ENCODE results near the gene ADGB. TPM values are rescaled to one million over a fixed set of nuclear protein-coding genes. Genes with fewer than 3 reads are reported as not detected.

ADGB gene
- total RNA-seq, 1 experiment from 2014 or later, result not detected

DNA sequence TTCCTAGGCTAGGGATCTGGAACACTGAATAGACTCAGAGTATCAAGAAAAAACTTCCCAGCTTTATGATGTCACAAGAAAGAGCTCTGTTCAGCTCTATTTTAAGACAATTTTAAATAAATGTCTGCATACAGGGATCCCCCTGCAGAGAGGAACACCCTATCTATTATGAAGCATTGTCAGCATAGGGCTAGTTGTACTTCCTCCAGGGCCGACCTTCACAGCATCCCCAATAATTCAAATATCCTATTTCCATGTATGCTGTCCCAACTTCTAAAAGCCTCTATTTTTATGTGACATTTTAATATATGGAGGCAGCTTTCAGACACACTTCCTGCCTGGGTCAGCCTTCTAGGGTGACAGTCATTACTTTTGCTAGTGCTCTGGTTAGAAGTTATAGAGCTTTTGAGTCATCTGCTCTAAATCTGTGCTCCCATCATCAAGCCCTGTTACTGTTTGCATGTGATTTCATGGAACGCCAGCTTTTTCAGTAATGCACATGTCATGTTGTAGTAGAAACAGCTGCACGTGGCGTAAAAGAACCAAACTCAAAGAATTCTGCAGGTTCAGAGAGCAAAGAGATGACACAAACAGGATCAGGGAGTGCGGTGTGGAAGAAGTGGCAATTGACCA, 189.2 kb downstream of the ADGB start:
- Histone ChIP-seq H3K9ac (ENCODE audit: low read length) (no peak overlapping the region), H3K27me3 (ENCODE audit: insufficient read depth, low read length) (no peaks in the 10 kb centered on the region), H3K36me3 (ENCODE audit: control insufficient read depth in 1 of 2, insufficient read depth in 2 of 2, low read length in 2 of 2) (no peaks in the 10 kb centered on the region), H4K20me1 (ENCODE audit: insufficient read depth) (no peaks in the 10 kb centered on the region), H3K4me2 (ENCODE audit: low read length) (no peak overlapping the region), H3K4me3 (replicated peaks in 1 of 2; ENCODE audit: low read depth in 1 of 2, low read length in 2 of 2) (no peak overlapping the region), H3K9me3 (ENCODE audit: control insufficient read depth in 1 of 2, insufficient read depth in 1 of 2, low read depth in 1 of 2, low read length in 2 of 2) (peaks cover 0 to 7% of the 10 kb centered on the region in 2 experiments; a peak in 1 of 4 replicates), H2AFZ (ENCODE audit: low read depth, low read length, poor library complexity, severe bottlenecking) (no peak overlapping the region), H3K79me2 (ENCODE audit: insufficient read depth, low read length) (no peaks in the 10 kb centered on the region), H3K9me2 (ENCODE audit: insufficient read depth) (no peaks in the 10 kb centered on the region), H3K4me1 (ENCODE audit: control insufficient read depth in 1 of 2, insufficient read depth in 2 of 2, low read length in 2 of 2) (no peaks in the 10 kb centered on the region), H3K27ac (ENCODE audit: low read depth, low read length) (no peak overlapping the region)
- ChIA-PET POLR2A (no interaction called here), RAD21 (ENCODE audit: low non-redundant PET in 1 of 2, low total read pairs in 2 of 2, uncharacterized antibody in 2 of 2, unreplicated experiment in 2 of 2) (no interaction called here), CTCF (interaction anchor here (0.9 kb wide), 1 partner anchor 747 kb away, joined by 3 read pairs; no protein-coding TSS in a partner anchor)
- no TSS peak for BruUV-seq (replicated peaks)
- no peak for DNase-seq (ENCODE audit: low read depth, low spot score)
- ATAC-seq, result no peak
- TF ChIP-seq ELF1 (IDR thresholded peaks at IDR 0.05; ENCODE audit: borderline replicate concordance, low read depth), result no peak
- TF ChIP-seq EGR1 (IDR thresholded peaks at IDR 0.05; ENCODE audit: low read depth), result no peak
- TF ChIP-seq, protein P1, sequence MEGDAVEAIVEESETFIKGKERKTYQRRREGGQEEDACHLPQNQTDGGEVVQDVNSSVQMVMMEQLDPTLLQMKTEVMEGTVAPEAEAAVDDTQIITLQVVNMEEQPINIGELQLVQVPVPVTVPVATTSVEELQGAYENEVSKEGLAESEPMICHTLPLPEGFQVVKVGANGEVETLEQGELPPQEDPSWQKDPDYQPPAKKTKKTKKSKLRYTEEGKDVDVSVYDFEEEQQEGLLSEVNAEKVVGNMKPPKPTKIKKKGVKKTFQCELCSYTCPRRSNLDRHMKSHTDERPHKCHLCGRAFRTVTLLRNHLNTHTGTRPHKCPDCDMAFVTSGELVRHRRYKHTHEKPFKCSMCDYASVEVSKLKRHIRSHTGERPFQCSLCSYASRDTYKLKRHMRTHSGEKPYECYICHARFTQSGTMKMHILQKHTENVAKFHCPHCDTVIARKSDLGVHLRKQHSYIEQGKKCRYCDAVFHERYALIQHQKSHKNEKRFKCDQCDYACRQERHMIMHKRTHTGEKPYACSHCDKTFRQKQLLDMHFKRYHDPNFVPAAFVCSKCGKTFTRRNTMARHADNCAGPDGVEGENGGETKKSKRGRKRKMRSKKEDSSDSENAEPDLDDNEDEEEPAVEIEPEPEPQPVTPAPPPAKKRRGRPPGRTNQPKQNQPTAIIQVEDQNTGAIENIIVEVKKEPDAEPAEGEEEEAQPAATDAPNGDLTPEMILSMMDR (IDR thresholded peaks at IDR 0.05 in 2 of 3, conservative IDR thresholded peaks at IDR 0.05 in 1 of 3; ENCODE audit: borderline replicate concordance in 1 of 3, insufficient read depth in 1 of 3, low read depth in 2 of 3, low read length in 2 of 3), result no peak
- TF ChIP-seq EZH2 (IDR thresholded peaks at IDR 0.05), result no peak
- TF ChIP-seq YY1 (IDR thresholded peaks at IDR 0.05; ENCODE audit: extremely low read depth, insufficient replicate concordance, low read depth, low read length), result no peak
- TF ChIP-seq EZH2phosphoT487 (IDR thresholded peaks at IDR 0.05; ENCODE audit: borderline replicate concordance), result no peak
- TF ChIP-seq SRF (IDR thresholded peaks at IDR 0.05; ENCODE audit: low read depth), result no peak
- TF ChIP-seq ZNF274 (IDR thresholded peaks at IDR 0.05; ENCODE audit: low read depth, low read length), result no peak
- TF ChIP-seq TCF7L2 (IDR thresholded peaks at IDR 0.05; ENCODE audit: borderline replicate concordance, extremely low read depth, insufficient read depth, insufficient read length), result no peak
- TF ChIP-seq, protein P2, sequence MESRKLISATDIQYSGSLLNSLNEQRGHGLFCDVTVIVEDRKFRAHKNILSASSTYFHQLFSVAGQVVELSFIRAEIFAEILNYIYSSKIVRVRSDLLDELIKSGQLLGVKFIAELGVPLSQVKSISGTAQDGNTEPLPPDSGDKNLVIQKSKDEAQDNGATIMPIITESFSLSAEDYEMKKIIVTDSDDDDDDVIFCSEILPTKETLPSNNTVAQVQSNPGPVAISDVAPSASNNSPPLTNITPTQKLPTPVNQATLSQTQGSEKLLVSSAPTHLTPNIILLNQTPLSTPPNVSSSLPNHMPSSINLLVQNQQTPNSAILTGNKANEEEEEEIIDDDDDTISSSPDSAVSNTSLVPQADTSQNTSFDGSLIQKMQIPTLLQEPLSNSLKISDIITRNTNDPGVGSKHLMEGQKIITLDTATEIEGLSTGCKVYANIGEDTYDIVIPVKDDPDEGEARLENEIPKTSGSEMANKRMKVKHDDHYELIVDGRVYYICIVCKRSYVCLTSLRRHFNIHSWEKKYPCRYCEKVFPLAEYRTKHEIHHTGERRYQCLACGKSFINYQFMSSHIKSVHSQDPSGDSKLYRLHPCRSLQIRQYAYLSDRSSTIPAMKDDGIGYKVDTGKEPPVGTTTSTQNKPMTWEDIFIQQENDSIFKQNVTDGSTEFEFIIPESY (IDR thresholded peaks at IDR 0.05; ENCODE audit: extremely low read depth, insufficient replicate concordance, low read length), result no peak
- no peak for TF ChIP-seq MAX (IDR thresholded peaks at IDR 0.05)
- TF ChIP-seq, protein P3, sequence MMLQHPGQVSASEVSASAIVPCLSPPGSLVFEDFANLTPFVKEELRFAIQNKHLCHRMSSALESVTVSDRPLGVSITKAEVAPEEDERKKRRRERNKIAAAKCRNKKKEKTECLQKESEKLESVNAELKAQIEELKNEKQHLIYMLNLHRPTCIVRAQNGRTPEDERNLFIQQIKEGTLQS (IDR thresholded peaks at IDR 0.05), result no peak
- TF ChIP-seq SP1 (IDR thresholded peaks at IDR 0.05; ENCODE audit: low read depth), result no peak
- TF ChIP-seq FOSL1 (IDR thresholded peaks at IDR 0.05; ENCODE audit: low read depth), result no peak
- no peak for TF ChIP-seq SIN3A (IDR thresholded peaks at IDR 0.05; ENCODE audit: low read depth)
- TF ChIP-seq ZFX (IDR thresholded peaks at IDR 0.05), result no peak
- intact Hi-C loops (cut with micrococcal nuclease), result no loop called here

Measured in HCT116 (cell line).